HepG2 (cell line): ENCODE measurements around the gene IL22RA1. TPM values are rescaled to one million over a fixed set of nuclear protein-coding genes. Genes with fewer than 3 reads are reported as not detected.

Experiments
- ATAC-seq: fragments of 200-7000 bp; cut with Tn5 transposase; 3 replicates; pipeline ENCODE4 v1.9.1; 2020; ENCODE audit warnings: mild to moderate bottlenecking, moderate library complexity
- BruUV-seq: library from RNA; stranded (reverse); fragments of 400-500 nt; replicated peaks from 2 replicates; lab custom pipeline; 2021; lab: Mats Ljungman, UMichigan
- CTCF ChIA-PET: fragments of 300-600 bp; formaldehyde crosslinking; extraction: SDS; loops from one replicate; lab custom pipeline; 2021; ENCODE audit warnings: low total read pairs, inconsistent platforms, low intra/inter-chr PET ratio; lab: Yijun Ruan, JAX
- POLR2A ChIA-PET: fragments of 350-600 bp; sonication (Branson Sonifier 250); formaldehyde crosslinking; loops from one replicate; lab custom pipeline; 2020; ENCODE audit warnings: antibody characterized with exemption, inconsistent platforms; lab: Yijun Ruan, JAX
- DNase-seq: peaks from one replicate; pipeline ENCODE4 v3.0.0-alpha.2; 2015; ENCODE audit warnings: low spot score
- FAIRE-seq: peaks from 3 replicates; lab custom pipeline; 2011; peaks lifted over from hg19 to GRCh38; lab: Jason Lieb, UNC
- H2AFZ ChIP-seq: one replicate; pipeline ENCODE4 v1.6.1; 2011; ENCODE audit warnings: low read length, inconsistent platforms
- H3K27ac ChIP-seq: fragments of 300-600 bp; 3 replicates; pipeline ENCODE4 v1.8.0; 2011; ENCODE audit warnings: mixed run types, mild to moderate bottlenecking, mixed read lengths, low read length, inconsistent platforms; ENCODE audit not compliant: insufficient read depth; ENCODE audit errors: extremely low read length
- H3K27me3 ChIP-seq, 2 experiments: fragments of 200-600 bp in 1 of 2; 2 replicates in 1 of 2; 3 replicates in 1 of 2; pipeline versions ENCODE4 v1.6.0 to v1.8.0; 2011; ENCODE audit warnings: low read length in 2 of 2, mild to moderate bottlenecking in 2 of 2, moderate library complexity in 2 of 2, inconsistent platforms in 1 of 2; ENCODE audit not compliant: insufficient read depth in 2 of 2, control insufficient read depth in 1 of 2
- H3K36me3 ChIP-seq, 2 experiments: fragments of 200-600 bp in 1 of 2; replicated peaks in 1 of 2; 2 replicates in 1 of 2; 3 replicates in 1 of 2; pipeline versions ENCODE4 v1.5.1 to v1.8.0; 2011; ENCODE audit warnings: low read length in 2 of 2, inconsistent platforms in 1 of 2; ENCODE audit not compliant: insufficient read depth in 2 of 2, control insufficient read depth in 1 of 2
- H3K4me1 ChIP-seq: 2 replicates; pipeline ENCODE4 v1.5.1; 2012; ENCODE audit warnings: low read length, inconsistent platforms; ENCODE audit not compliant: insufficient read depth
- H3K4me2 ChIP-seq: 2 replicates; pipeline ENCODE4 v1.6.0; 2011; ENCODE audit warnings: low read depth, low read length, inconsistent platforms
- H3K4me3 ChIP-seq, 3 experiments: fragments of 200-600 bp in 1 of 3; sonication (generic), shearing (Covaris generic) in 1 of 3; replicated peaks in 1 of 3; 2 replicates each; pipeline ENCODE4 v1.5.1; 2011 to 2016; ENCODE audit warnings: low read length in 3 of 3, inconsistent platforms in 2 of 3, low read depth in 2 of 3, mild to moderate bottlenecking in 2 of 3, control low read depth in 1 of 3, mixed read lengths in 1 of 3; ENCODE audit not compliant: insufficient read depth in 1 of 3
- H3K79me2 ChIP-seq: one replicate; pipeline ENCODE4 v1.6.1; 2011; ENCODE audit warnings: low read length, inconsistent platforms; ENCODE audit not compliant: insufficient read depth
- H3K9ac ChIP-seq: 2 replicates; pipeline ENCODE4 v1.6.0; 2011; ENCODE audit warnings: mild to moderate bottlenecking, low read depth, low read length, inconsistent platforms; ENCODE audit not compliant: insufficient read depth
- H3K9me3 ChIP-seq: 2 replicates; pipeline ENCODE4 v1.5.1; 2012; ENCODE audit warnings: mild to moderate bottlenecking, low read length
- H4K20me1 ChIP-seq: 2 replicates; pipeline ENCODE4 v1.6.0; 2011; ENCODE audit warnings: inconsistent platforms, mild to moderate bottlenecking, low read length, moderate library complexity; ENCODE audit not compliant: insufficient read depth
- E2F5 ChIP-seq: sonication (generic); formaldehyde crosslinking; conservative IDR thresholded peaks from 2 replicates; pipeline ENCODE4 v1.4.0; 2020; ENCODE audit warnings: missing genetic modification reagents
- KAT2B ChIP-seq: fragments of 150-350 bp; IDR thresholded peaks from 2 replicates; pipeline ENCODE4 v1.6.1; 2014; ENCODE audit warnings: low read depth, low read length, borderline replicate concordance
- MED8 ChIP-seq: sonication (generic); formaldehyde crosslinking; IDR thresholded peaks from 2 replicates; pipeline ENCODE4 v1.8.1; 2023; ENCODE audit warnings: mild to moderate bottlenecking, missing genetic modification reagents; ENCODE audit not compliant: insufficient replicate concordance
- SNAI1 ChIP-seq: sonication (generic); formaldehyde crosslinking; IDR thresholded peaks from 2 replicates; pipeline ENCODE4 v1.5.0; 2020; ENCODE audit warnings: mild to moderate bottlenecking, missing genetic modification reagents, borderline replicate concordance
- SNAPC2 ChIP-seq: sonication (generic); formaldehyde crosslinking; IDR thresholded peaks from 2 replicates; pipeline ENCODE4 v1.8.1; 2022; ENCODE audit warnings: mild to moderate bottlenecking, missing genetic modification reagents
- TCF12 ChIP-seq, 2 experiments: fragments of 450-650 bp in 1 of 2; sonication (generic) in 1 of 2; formaldehyde crosslinking in 1 of 2; IDR thresholded peaks; 2 replicates each; pipeline versions ENCODE4 v1.6.1 to v1.8.0; 2017 to 2022; ENCODE audit warnings: antibody characterized with exemption in 1 of 2, mild to moderate bottlenecking in 1 of 2, missing genetic modification reagents in 1 of 2, moderate library complexity in 1 of 2
- TSC22D2 ChIP-seq: sonication (generic); formaldehyde crosslinking; IDR thresholded peaks from 2 replicates; pipeline ENCODE4 v1.5.1; 2020; ENCODE audit warnings: missing genetic modification reagents, mild to moderate bottlenecking, borderline replicate concordance
- ZNF143 ChIP-seq: sonication (generic); formaldehyde crosslinking; IDR thresholded peaks from 2 replicates; pipeline ENCODE4 v1.4.0; 2020; ENCODE audit warnings: missing genetic modification reagents
- ZNF557 ChIP-seq: sonication (generic); formaldehyde crosslinking; IDR thresholded peaks from 2 replicates; pipeline ENCODE4 v1.4.0; 2020; ENCODE audit warnings: missing genetic modification reagents
- ZNF644 ChIP-seq: IDR thresholded peaks from 2 replicates; pipeline ENCODE4 v1.6.1; 2016; ENCODE audit warnings: low read depth
- WGBS: methylation state at CpG from one replicate; pipeline ENCODE4 v1.1.6; 2017; ENCODE audit warnings: low lambda C conversion rate; 5-methylcytosine and 5-hydroxymethylcytosine counted together
- in situ Hi-C: cut with HindIII; loops from 2 replicates; pipeline ENCODE4 v1.10.0; 2017; ENCODE audit warnings: low pct_unique_long_range_greater_than_20kb; ENCODE audit not compliant: extremely low pct_ligation_motif_present
- intact Hi-C: fragments of 100-400 bp; cut with micrococcal nuclease; formaldehyde crosslinking; loops from one replicate; pipeline ENCODE4 v1.10.0; 2022; ENCODE audit not compliant: unreplicated experiment
- polyA plus RNA-seq, 8 experiments: library from polyadenylated mRNA; depleted of rRNA in 3 of 8; stranded (reverse) in 7 of 8; unstranded in 1 of 8; fragments of >200 nt; fragmentation: Illumina TruSeq in 4 of 8; extraction: Trizol in 4 of 8; gene quantifications; 2 replicates each; pipeline versions ENCODE4 v1.2.1 to v1.2.3, GENCODE V29; 2011 to 2016; ENCODE audit warnings: low read depth in 4 of 8, missing spikeins in 1 of 8, mixed read lengths in 1 of 8; ENCODE audit not compliant: insufficient read depth in 1 of 8
- total RNA-seq, 5 experiments: library from RNA; depleted of rRNA; stranded (reverse); fragments of >200 nt; fragmentation: Illumina TruSeq; extraction: Trizol; gene quantifications; 2 replicates each; pipeline ENCODE4 v1.2.3, GENCODE V29; 2016; ENCODE audit warnings: low read depth in 1 of 5
- TF ChIP-seq, protein P1 (sequence below), 2 experiments: sonication (generic) in 1 of 2; formaldehyde crosslinking in 1 of 2; IDR thresholded peaks; 2 replicates each; pipeline versions ENCODE4 v1.4.0 to v1.6.1; 2016 to 2020; ENCODE audit warnings: borderline replicate concordance in 1 of 2, low read depth in 1 of 2, mild to moderate bottlenecking in 1 of 2, missing genetic modification reagents in 1 of 2

IL22RA1 gene
- total and polyA plus RNA-seq, 2 of the 13 experiments (the other 11 are each of a cell fraction or from before 2014, with no cell fraction given): 4.4 to 10.2 TPM

GRCh38 chr1:24084050-24084449 lies 58.9 kb downstream of the IL22RA1 start:
- Histone ChIP-seq H4K20me1 (no peaks in the 10 kb centered on the region), H2AFZ (no peak overlapping the region), H3K9ac (no peak overlapping the region), H3K27me3 (no peaks in the 10 kb centered on the region), H3K4me1 (no peaks in the 10 kb centered on the region), H3K79me2 (no peaks in the 10 kb centered on the region), H3K4me3 (no peak overlapping the region), H3K27ac (no peak overlapping the region), H3K36me3 (peaks cover 6 to 45% of the 10 kb centered on the region in 2 experiments; a peak in 4 of 5 replicates), H3K4me2 (no peak overlapping the region), H3K9me3 (no peaks in the 10 kb centered on the region)
- no TSS peak for BruUV-seq
- DNase-seq: no peak
- ChIA-PET POLR2A (interaction anchor here (0.9 kb wide), 1 partner anchor 28 kb away, joined by 3 read pairs; the partner anchor contains the start of gene MYOM3), CTCF (no interaction called here)
- intact Hi-C loops (no loop called here), in situ Hi-C loops (no loop called here)
- WGBS: 91% methylated on average over 7 of the region's 7 CpGs
- ATAC-seq: no peak
- TF ChIP-seq ZNF644 (CRISPR knock-in tag) (no peak), ZNF143 (CRISPR knock-in tag) (no peak), SNAPC2 (CRISPR knock-in tag) (no peak), ZNF557 (no peak), TCF12 (IDR thresholded peaks at IDR 0.05) (no peak), TCF12 (CRISPR knock-in tag; IDR thresholded peaks at IDR 0.05) (no peak), SNAI1 (CRISPR knock-in tag) (no peak), TSC22D2 (CRISPR knock-in tag) (no peak), KAT2B (no peak), MED8 (CRISPR knock-in tag) (no peak), E2F5 (CRISPR knock-in tag) (no peak)
- TF ChIP-seq, protein P1, sequence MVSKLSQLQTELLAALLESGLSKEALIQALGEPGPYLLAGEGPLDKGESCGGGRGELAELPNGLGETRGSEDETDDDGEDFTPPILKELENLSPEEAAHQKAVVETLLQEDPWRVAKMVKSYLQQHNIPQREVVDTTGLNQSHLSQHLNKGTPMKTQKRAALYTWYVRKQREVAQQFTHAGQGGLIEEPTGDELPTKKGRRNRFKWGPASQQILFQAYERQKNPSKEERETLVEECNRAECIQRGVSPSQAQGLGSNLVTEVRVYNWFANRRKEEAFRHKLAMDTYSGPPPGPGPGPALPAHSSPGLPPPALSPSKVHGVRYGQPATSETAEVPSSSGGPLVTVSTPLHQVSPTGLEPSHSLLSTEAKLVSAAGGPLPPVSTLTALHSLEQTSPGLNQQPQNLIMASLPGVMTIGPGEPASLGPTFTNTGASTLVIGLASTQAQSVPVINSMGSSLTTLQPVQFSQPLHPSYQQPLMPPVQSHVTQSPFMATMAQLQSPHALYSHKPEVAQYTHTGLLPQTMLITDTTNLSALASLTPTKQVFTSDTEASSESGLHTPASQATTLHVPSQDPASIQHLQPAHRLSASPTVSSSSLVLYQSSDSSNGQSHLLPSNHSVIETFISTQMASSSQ (IDR thresholded peaks at IDR 0.05; ENCODE audit: low read depth): no peak
- TF ChIP-seq, protein P1 (CRISPR knock-in tag; IDR thresholded peaks at IDR 0.05; ENCODE audit: borderline replicate concordance): no peak
- no peak for FAIRE-seq
